Subcutaneous adipose tissue (tissue), 4 donors: Measurements from ENCODE around the gene ZMPSTE24. TPM values are rescaled to one million over a fixed set of nuclear protein-coding genes. Genes with fewer than 3 reads are reported as not detected.

Source experiments
- total RNA-seq, 4 donors: library from RNA; depleted of rRNA; stranded (reverse); fragments of >200 nt; gene quantifications; one replicate each; pipeline ENCODE4 v1.1.0, GENCODE V29; 2016
- TF ChIP-seq, protein P1 (sequence below): fragments of 450-650 bp; IDR thresholded peaks from one replicate; pipeline ENCODE4 v1.5.1; 2016; ENCODE audit warnings: low read depth, mild to moderate bottlenecking, control low read depth, antibody characterized with exemption, moderate library complexity

Gene ZMPSTE24
- total RNA-seq, 4 donors from 2014 or later = 23.5 to 66.7 (median 38.0) TPM

- TF ChIP-seq, protein P1, sequence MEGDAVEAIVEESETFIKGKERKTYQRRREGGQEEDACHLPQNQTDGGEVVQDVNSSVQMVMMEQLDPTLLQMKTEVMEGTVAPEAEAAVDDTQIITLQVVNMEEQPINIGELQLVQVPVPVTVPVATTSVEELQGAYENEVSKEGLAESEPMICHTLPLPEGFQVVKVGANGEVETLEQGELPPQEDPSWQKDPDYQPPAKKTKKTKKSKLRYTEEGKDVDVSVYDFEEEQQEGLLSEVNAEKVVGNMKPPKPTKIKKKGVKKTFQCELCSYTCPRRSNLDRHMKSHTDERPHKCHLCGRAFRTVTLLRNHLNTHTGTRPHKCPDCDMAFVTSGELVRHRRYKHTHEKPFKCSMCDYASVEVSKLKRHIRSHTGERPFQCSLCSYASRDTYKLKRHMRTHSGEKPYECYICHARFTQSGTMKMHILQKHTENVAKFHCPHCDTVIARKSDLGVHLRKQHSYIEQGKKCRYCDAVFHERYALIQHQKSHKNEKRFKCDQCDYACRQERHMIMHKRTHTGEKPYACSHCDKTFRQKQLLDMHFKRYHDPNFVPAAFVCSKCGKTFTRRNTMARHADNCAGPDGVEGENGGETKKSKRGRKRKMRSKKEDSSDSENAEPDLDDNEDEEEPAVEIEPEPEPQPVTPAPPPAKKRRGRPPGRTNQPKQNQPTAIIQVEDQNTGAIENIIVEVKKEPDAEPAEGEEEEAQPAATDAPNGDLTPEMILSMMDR = no peak
Observed at GRCh38 chr1:40332695-40333094, 74.7 kb downstream of the ZMPSTE24 start.

DNA sequence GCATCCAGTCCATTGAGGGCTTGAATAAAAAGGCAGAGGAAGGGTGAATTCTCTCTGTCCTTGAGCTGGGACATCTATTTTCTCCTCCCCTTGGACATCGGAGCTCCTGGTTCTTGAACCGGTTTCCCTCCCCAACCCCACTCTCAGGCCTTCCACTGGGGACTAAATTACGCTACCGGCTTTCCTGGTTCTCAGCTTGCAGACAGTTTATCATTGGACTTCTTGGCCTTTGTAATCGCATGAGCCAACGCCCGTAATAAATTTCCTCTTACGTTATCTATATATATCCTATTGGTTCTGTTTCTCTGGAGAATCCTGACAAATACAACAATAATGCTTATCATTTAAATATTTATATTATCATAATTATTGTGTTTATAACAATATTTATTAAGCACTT is 79.4 kb downstream of the ZMPSTE24 start:
- TF ChIP-seq, protein P1 = no peak

DNA sequence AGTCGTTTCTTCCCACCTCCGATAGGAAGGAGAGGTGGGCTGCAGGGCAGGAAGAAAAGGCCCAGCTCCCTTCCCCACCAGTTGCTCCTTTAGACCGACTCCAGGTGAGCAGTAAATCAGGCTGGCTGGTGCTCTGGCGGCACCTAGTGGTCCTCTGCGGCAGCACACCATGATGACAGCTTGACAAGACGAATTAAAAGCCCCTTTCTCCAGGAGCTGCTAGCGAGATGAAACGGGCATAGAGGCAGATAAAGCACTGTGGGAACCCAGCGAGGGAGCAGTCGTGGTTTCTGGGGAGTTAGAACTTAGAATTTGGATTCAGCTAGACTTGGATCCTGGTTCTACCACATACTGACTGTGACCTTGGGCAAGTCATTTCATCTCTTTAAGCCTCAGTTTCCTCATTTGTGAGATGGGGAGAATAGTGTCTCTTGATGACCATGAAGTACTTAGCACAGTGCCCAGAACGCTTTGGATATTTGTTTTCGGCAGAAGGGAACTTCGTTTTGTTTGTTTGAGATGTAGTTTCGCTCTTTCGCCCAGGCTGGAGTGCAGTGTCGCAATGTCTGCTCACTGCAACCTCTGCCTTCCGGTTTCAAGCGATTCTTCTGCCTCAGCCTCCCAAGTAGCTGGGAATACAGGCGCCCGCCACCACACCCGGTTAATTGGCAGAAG is 80.8 kb downstream of the ZMPSTE24 start:
- TF ChIP-seq, protein P1 = no peak

- TF ChIP-seq, protein P1 = no peak
Observed at GRCh38 chr1:40339420-40340323, 81.6 kb downstream of the ZMPSTE24 start.

GRCh38 chr1:40341491-40342380 is 83.7 kb downstream of the ZMPSTE24 start:
- TF ChIP-seq, protein P1 = no peak

Other genes with a start within 250 kb of the ZMPSTE24 start
- gene CAP1, start 217.5 kb upstream of the ZMPSTE24 start, total RNA-seq = 100 to 1,000 TPM; 177 to 419 (median 283) TPM
- 100 to 1,000 TPM in 1 of 4 donors, 10 to 100 TPM in 3; 43.5 to 253 (median 87.9) TPM for gene PPT1, start 161.0 kb upstream of the ZMPSTE24 start, total RNA-seq
- gene RLF, start 96.8 kb upstream of the ZMPSTE24 start, total RNA-seq = 10 to 100 TPM; 15.6 to 27.1 (median 22.4) TPM
- gene TMCO2, start 10.3 kb upstream of the ZMPSTE24 start, total RNA-seq = not detected
- 1 to 10 TPM in 3 of 4 donors, under 1 TPM in 1; 0.65 to 7.8 (median 4.1) TPM for gene COL9A2, start 59.0 kb downstream of the ZMPSTE24 start, total RNA-seq
- 100 to 1,000 TPM in 1 of 4 donors, 10 to 100 TPM in 3; 51.0 to 110 (median 72.2) TPM for gene SMAP2, start 115.5 kb downstream of the ZMPSTE24 start, total RNA-seq
- gene ZFP69B, start 192.2 kb downstream of the ZMPSTE24 start, total RNA-seq = 1 to 10 TPM in 2 of 4 donors, under 1 TPM in 2; 0.33 to 1.1 (median 0.70) TPM
- 1 to 10 TPM; 1.7 to 3.4 (median 2.5) TPM for gene ZFP69, start 219.1 kb downstream of the ZMPSTE24 start, total RNA-seq